C4-2B (cell line): ENCODE data around the gene ARHGAP45.

Experiments
- H3K27ac ChIP-seq: fragments of 450-650 bp; 2 replicates; pipeline ENCODE4 v1.5.1; 2017
- ZFX ChIP-seq: fragments of 450-650 bp; IDR thresholded peaks from 2 replicates; pipeline ENCODE4 v1.6.1; 2017
- TF ChIP-seq, protein P1 (sequence below): fragments of 450-650 bp; conservative IDR thresholded peaks from 2 replicates; pipeline ENCODE4 v1.5.1; 2017; ENCODE audit warnings: mild to moderate bottlenecking

ARHGAP45 gene

DNA sequence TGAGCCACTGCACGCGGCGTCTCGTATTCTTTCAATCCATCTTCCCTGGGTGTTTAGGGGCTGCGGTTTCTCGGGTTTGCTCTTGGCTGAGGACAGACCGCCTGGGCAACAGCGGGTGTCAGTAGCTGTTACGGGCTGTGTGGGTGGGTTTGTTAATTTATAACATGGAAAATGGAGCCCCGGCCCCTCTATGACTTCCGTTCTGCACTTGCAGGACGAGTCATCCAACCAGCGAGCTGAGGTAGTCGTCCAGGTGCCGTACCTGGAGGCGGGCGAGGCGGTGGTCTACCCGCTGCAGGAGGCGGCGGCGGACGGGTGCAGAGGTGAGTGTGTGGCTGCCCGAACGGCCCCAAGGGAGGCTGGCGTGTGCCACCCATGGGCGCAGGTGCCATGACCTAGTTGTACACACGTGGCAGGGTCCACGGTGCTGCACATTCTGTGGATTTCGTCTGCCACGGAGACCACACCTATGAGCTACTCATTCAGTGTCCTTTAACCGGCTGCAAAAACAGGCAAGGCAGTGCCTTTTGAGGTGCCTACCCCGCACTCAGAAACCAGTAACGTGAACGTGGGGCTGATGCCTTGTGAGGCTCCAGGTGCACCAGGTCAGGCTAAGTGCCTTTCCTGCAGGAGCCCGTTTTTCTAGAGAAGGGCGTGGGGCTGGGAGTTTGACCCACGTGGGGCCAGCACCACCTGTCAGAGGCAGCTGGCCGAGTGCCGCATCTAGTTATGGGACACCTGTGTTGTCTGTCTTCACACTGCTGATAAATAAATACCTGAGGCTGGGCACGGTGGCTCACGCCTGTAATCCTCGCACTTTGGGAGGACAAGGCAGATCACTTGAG, 17.3 kb downstream of the ARHGAP45 start:
- no peak overlapping the region; the same call in 1 of the 2 replicates for H3K27ac ChIP-seq
- TF ChIP-seq, protein P1, sequence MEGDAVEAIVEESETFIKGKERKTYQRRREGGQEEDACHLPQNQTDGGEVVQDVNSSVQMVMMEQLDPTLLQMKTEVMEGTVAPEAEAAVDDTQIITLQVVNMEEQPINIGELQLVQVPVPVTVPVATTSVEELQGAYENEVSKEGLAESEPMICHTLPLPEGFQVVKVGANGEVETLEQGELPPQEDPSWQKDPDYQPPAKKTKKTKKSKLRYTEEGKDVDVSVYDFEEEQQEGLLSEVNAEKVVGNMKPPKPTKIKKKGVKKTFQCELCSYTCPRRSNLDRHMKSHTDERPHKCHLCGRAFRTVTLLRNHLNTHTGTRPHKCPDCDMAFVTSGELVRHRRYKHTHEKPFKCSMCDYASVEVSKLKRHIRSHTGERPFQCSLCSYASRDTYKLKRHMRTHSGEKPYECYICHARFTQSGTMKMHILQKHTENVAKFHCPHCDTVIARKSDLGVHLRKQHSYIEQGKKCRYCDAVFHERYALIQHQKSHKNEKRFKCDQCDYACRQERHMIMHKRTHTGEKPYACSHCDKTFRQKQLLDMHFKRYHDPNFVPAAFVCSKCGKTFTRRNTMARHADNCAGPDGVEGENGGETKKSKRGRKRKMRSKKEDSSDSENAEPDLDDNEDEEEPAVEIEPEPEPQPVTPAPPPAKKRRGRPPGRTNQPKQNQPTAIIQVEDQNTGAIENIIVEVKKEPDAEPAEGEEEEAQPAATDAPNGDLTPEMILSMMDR: no peak
- no peak for TF ChIP-seq ZFX

DNA sequence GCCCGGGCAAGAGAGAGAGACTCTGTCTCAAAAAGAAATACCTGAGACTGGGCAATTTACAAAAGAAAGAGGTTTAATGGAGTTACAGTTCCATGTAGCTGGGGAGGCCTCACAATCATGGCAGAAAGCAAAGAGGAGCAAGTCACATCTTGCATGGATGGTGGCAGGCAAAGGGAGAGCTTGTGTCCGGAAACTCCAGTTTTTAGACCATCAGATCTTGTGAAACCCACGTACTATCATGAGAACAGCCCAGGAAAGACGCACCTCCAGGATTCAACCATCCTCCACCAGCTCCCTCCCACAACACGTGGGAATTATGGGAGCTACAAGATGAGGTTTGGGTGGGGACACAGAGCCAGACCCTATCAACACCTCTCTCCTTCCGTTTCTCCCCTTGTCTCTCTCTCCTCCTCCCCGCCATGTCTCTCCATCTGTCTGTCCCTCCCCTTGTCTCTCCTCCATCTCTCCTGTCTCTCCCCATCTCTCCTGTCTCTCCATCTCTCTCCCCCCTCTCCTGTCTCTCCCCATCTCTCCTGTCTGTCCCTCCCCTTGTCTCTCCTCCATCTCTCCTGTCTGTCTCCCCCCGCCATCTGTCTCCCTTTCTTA, 18.2 kb downstream of the ARHGAP45 start:
- H3K27ac ChIP-seq: no peak overlapping the region
- TF ChIP-seq, protein P1: no peak
- no peak for TF ChIP-seq ZFX

DNA sequence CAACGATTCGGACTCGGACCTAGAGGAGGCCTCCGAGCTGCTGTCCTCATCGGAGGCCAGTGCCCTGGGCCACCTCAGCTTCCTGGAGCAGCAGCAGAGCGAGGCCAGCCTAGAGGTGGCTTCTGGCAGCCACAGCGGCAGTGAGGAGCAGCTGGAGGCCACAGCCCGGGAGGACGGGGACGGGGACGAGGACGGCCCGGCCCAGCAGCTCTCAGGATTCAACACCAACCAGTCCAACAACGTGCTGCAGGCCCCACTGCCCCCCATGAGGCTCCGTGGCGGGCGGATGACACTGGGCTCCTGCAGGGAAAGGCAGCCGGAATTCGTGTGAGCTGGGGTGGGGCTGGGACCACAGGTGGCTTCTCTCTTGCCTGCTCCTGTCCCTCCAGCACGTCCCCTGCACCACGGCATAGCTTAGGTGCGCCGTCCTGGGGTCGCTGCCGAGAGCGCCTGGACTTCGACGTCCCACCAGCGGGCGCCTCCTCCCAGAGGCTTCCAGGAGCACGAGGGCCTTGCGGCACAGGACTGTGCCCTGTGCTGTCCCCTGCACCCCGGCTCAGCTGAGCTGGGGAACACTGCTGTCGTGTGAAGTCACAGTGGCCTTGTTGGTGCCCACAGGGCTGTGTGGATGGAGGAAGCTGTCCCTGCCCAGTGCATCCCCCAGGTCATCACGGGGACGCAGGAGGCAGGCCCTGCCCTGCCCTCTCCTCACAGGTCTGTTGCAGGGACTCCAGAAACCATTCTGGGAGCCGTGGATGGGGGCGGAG, 18.9 kb downstream of the ARHGAP45 start:
- no peak overlapping the region for H3K27ac ChIP-seq

DNA sequence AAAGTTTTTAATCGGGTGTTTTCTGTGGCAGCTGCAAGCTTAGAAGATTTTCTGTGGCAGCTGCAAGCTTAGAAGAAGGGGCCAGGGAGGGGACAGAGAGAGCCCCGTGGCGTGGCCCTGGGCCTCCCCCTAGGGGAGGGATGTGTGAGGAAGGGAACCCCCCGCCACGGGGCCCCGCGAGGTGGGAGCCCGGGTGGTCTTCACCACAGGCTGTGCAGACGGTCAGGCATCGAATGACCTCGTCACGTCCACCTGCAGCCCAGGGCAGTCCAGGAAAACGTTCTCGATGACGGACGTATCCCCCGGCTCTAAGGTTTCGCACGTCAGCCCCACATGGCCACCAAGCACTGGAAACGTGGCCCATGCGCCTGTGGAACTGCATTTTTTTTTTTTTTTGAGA, 19.6 kb downstream of the ARHGAP45 start:
- no peak overlapping the region for H3K27ac ChIP-seq
- no peak for TF ChIP-seq ZFX
- TF ChIP-seq, protein P1: no peak

More for the DNA sequence above, 18.9 kb downstream of the ARHGAP45 start:
- TF ChIP-seq, protein P1: no peak
- no peak for TF ChIP-seq ZFX

DNA sequence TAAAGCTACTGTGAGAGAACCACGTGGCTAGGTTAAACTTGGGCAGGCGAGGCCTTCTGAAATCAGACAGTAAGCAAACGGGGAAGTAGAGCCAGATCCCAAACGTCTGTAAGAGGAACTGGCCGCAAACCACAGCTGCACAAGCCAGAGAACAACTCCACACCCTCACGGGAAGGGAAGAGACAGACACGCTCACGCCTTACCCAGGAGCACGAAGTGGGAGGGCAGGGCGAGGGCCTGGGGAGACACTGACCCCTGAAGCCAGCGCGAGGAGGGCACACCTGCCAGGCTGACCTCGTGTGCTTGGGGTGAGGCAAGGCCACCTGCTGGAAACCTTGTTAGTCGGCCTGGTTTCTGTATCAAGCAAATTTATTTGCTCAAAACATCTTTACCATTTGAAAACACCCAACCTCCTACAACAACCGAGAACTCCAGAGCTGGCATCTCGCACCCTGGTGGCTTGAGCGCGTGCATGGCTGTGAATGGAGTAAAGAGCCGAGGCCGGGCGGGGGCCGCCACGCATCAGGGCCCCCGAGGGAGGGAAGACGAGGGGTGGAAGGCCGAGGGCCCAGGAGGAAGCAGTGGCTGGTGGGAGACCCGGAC, 20.9 kb downstream of the ARHGAP45 start:
- no peak for TF ChIP-seq ZFX
- TF ChIP-seq, protein P1: no peak
- no peak overlapping the region; the same call in 1 of the 2 replicates for H3K27ac ChIP-seq

DNA sequence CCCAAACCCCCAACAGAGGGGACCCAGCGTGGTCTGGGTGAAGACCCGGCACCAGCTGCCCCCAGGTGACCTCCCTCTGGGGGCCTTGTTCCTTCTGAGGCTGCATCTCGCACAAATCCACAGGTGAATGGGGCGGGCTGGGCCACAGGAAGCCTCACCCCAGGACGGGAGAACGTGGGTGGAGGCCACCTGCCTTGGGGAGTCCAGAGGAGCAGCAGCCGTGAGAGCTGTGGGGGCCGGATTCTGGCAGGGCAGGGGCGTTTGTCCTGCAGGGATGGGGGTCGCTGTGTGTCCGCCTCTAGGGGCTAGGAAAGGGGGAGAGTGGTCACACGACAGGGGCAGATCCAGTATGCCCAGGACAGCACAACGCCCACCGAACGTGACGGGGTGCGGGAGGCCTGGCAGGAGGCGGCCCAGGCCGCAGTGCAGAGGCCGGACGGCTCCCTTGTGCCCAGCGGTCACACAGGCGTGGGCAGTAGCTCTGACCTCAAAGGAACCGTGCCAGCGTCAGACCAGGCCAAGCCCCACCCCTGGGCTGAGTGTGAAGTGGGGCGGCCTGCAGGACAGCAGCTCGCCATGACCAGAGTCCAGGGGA, 21.5 kb downstream of the ARHGAP45 start:
- no peak overlapping the region for H3K27ac ChIP-seq
- no peak for TF ChIP-seq ZFX
- TF ChIP-seq, protein P1: no peak
